Measurements from ENCODE around the gene PRKCH. TPM values are rescaled to one million over a fixed set of nuclear protein-coding genes. Genes with fewer than 3 reads are reported as not detected.

PRKCH gene
- total and polyA plus RNA-seq, 10 of the 15 experiments (the other 5 are each of a cell fraction or from before 2014, with no cell fraction given), result 10.7 to 140 (median 33.2) TPM

GRCh38 chr14:61577506-61577931 lies 256.1 kb downstream of the PRKCH start:
- Histone ChIP-seq H3K4me3 (no peak overlapping the region), H3K27ac (ENCODE audit: control insufficient read depth, insufficient read depth) (no peak overlapping the region), H2AFZ (ENCODE audit: control insufficient read depth, low read depth, low read length) (no peak overlapping the region), H3K9ac (ENCODE audit: control insufficient read depth, insufficient read depth, low read length) (no peak overlapping the region), H3K27me3 (replicated peaks in 1 of 2; ENCODE audit: control insufficient read depth in 2 of 2, insufficient read depth in 2 of 2, low read length in 1 of 2) (no peaks in the 10 kb centered on the region), H3K9me3 (replicated peaks; ENCODE audit: control insufficient read depth, insufficient read depth, low read length) (no peaks in the 10 kb centered on the region), H4K20me1 (ENCODE audit: control insufficient read depth, insufficient read depth) (no peaks in the 10 kb centered on the region), H3K4me1 (ENCODE audit: control insufficient read depth, insufficient read depth, low read length) (no peaks in the 10 kb centered on the region), H3K79me2 (ENCODE audit: control insufficient read depth, insufficient read depth, low read length) (no peaks in the 10 kb centered on the region), H3K4me2 (ENCODE audit: control insufficient read depth, insufficient read depth) (no peak overlapping the region), H3K36me3 (ENCODE audit: control insufficient read depth in 2 of 2, insufficient read depth in 2 of 2, low read length in 1 of 2) (no peaks in the 10 kb centered on the region)
- DNase-seq (ENCODE audit: low read depth, low spot score), result no peak
- 88% methylated on average over 2 of the region's 2 CpGs for WGBS (ENCODE audit: insufficient coverage, insufficient replicate concordance, low lambda C conversion rate, missing lambda C conversion rate)
- SMC1A ChIA-PET (ENCODE audit: uncharacterized antibody, unreplicated experiment), result interaction anchor here (0.7 to 2.4 kb wide), 3 partner anchors 11 to 45 kb away, joined by 3 to 7 read pairs (median 6); no protein-coding TSS in a partner anchor
- TF ChIP-seq CBX3 (IDR thresholded peaks at IDR 0.05; ENCODE audit: borderline replicate concordance, low read depth) (no peak), MEF2B (IDR thresholded peaks at IDR 0.05; ENCODE audit: partially characterized antibody, poor library complexity, severe bottlenecking) (no peak)
- no peak for ATAC-seq
- CTCF ChIA-PET, result interaction anchor here (0.6 to 1.0 kb wide), 2 partner anchors 9 to 211 kb away, joined by 3 read pairs; no protein-coding TSS in a partner anchor
- intact Hi-C loops (cut with micrococcal nuclease; ENCODE audit: unreplicated experiment) (no loop called here), in situ Hi-C loops (cut with MboI) (no loop called here)
- no TSS peak for BruUV-seq (replicated peaks)
- RAD21 ChIA-PET (ENCODE audit: unreplicated experiment), result interaction anchor here (1.5 kb wide), 1 partner anchor 9 kb away, joined by 3 read pairs; no protein-coding TSS in a partner anchor
- no peak for FAIRE-seq
- POLR2A ChIA-PET, result no interaction called here

- Histone ChIP-seq H2AFZ (ENCODE audit: control insufficient read depth, low read depth, low read length) (no peak overlapping the region; the same call in 1 of the 2 replicates), H4K20me1 (ENCODE audit: control insufficient read depth, insufficient read depth) (no peaks in the 10 kb centered on the region), H3K4me2 (ENCODE audit: control insufficient read depth, insufficient read depth) (no peak overlapping the region), H3K9me3 (replicated peaks; ENCODE audit: control insufficient read depth, insufficient read depth, low read length) (no peaks in the 10 kb centered on the region), H3K36me3 (ENCODE audit: control insufficient read depth in 2 of 2, insufficient read depth in 2 of 2, low read length in 1 of 2) (no peaks in the 10 kb centered on the region), H3K4me3 (no peak overlapping the region), H3K4me1 (ENCODE audit: control insufficient read depth, insufficient read depth, low read length) (no peaks in the 10 kb centered on the region), H3K27ac (ENCODE audit: control insufficient read depth, insufficient read depth) (no peak overlapping the region), H3K27me3 (replicated peaks in 1 of 2; ENCODE audit: control insufficient read depth in 2 of 2, insufficient read depth in 2 of 2, low read length in 1 of 2) (no peaks in the 10 kb centered on the region), H3K9ac (ENCODE audit: control insufficient read depth, insufficient read depth, low read length) (no peak overlapping the region), H3K79me2 (ENCODE audit: control insufficient read depth, insufficient read depth, low read length) (no peaks in the 10 kb centered on the region)
- POLR2A ChIA-PET, result no interaction called here
- DNase-seq (ENCODE audit: low read depth, low spot score) (no peak), FAIRE-seq (no peak), ATAC-seq (no peak)
- RAD21 ChIA-PET (ENCODE audit: unreplicated experiment), result no interaction called here
- SMC1A ChIA-PET (ENCODE audit: uncharacterized antibody, unreplicated experiment), result interaction anchor here (0.7 to 2.4 kb wide), 3 partner anchors 8 to 179 kb away, joined by 3 to 8 read pairs (median 3); no protein-coding TSS in a partner anchor
- 47% methylated on average over 2 of the region's 2 CpGs for WGBS (ENCODE audit: insufficient coverage, insufficient replicate concordance, low lambda C conversion rate, missing lambda C conversion rate)
- intact Hi-C loops (cut with micrococcal nuclease; ENCODE audit: unreplicated experiment) (no loop called here), in situ Hi-C loops (cut with MboI) (no loop called here)
- CTCF ChIA-PET, result interaction anchor here (0.6 kb wide), 1 partner anchor 103 kb away, joined by 3 read pairs; no protein-coding TSS in a partner anchor
- BruUV-seq (replicated peaks), result no TSS peak
- no peak for TF ChIP-seq HDGF (IDR thresholded peaks at IDR 0.05)
- no peak for TF ChIP-seq CBX3 (IDR thresholded peaks at IDR 0.05; ENCODE audit: borderline replicate concordance, low read depth)
- TF ChIP-seq GATAD2B (conservative IDR thresholded peaks at IDR 0.05; ENCODE audit: low read depth), result no peak
- no peak for TF ChIP-seq TARDBP (IDR thresholded peaks at IDR 0.05; ENCODE audit: borderline replicate concordance)
- TF ChIP-seq MLLT1 (IDR thresholded peaks at IDR 0.05), result no peak
- no peak for TF ChIP-seq BCLAF1 (IDR thresholded peaks at IDR 0.05)
- TF ChIP-seq RAD21 (IDR thresholded peaks at IDR 0.05; ENCODE audit: insufficient read depth, low read depth, low read length), result no peak
- TF ChIP-seq SMARCA5 (IDR thresholded peaks at IDR 0.05), result no peak
- TF ChIP-seq MEF2A (IDR thresholded peaks at IDR 0.05; ENCODE audit: insufficient read depth, low read depth, low read length), result no peak
- TF ChIP-seq SMAD5 (IDR thresholded peaks at IDR 0.05; ENCODE audit: low read depth), result no peak
- TF ChIP-seq POLR2AphosphoS5 (IDR thresholded peaks at IDR 0.05; ENCODE audit: low read length), result no peak
Observed at GRCh38 chr14:61578745-61579144, 257.4 kb downstream of the PRKCH start.

Measured in GM12878 (cell line).